T-helper 9 cell (primary cell): Measurements from ENCODE around the gene LCMT1.

Source experiments
- DNase-seq: peaks from one replicate; pipeline ENCODE4 v3.0.0-alpha.2; 2020

LCMT1 gene

GRCh38 chr16:25199457-25199856, 87.9 kb downstream of the LCMT1 start:
- DNase-seq = no peak

GRCh38 chr16:25210758-25211157, 99.2 kb downstream of the LCMT1 start:
- no peak for DNase-seq

GRCh38 chr16:25212636-25213035, 101.1 kb downstream of the LCMT1 start:
- DNase-seq = no peak

GRCh38 chr16:25213709-25214397, 102.3 kb downstream of the LCMT1 start:
- no peak for DNase-seq

- no peak for DNase-seq
These were observed 105.6 kb downstream of the LCMT1 start for GRCh38 chr16:25217112-25217511.

- no peak for DNase-seq
These were observed 106.4 kb downstream of the LCMT1 start for GRCh38 chr16:25217921-25218320.

- no peak for DNase-seq
These were observed 107.7 kb downstream of the LCMT1 start for GRCh38 chr16:25219070-25219737.

- no peak for DNase-seq
These were observed 111.4 kb downstream of the LCMT1 start for GRCh38 chr16:25222959-25223358.

GRCh38 chr16:25223964-25224363, 112.4 kb downstream of the LCMT1 start:
- no peak for DNase-seq

GRCh38 chr16:25224731-25225319, 113.3 kb downstream of the LCMT1 start:
- no peak for DNase-seq
